NCI-H1105 treated with DMSO at 0.1 percent for 48 hours (cell line): ENCODE data around the gene WDR53.
"Not testable (repeated sequence)": the region's sequence is repeated elsewhere in the genome, so short reads cannot be mapped to it uniquely, and the experiment has no call there.

Source experiments
- DNase-seq: peaks from one replicate; lab custom pipeline; 2025; lab: John Stamatoyannopoulos, UW

Gene WDR53

DNA sequence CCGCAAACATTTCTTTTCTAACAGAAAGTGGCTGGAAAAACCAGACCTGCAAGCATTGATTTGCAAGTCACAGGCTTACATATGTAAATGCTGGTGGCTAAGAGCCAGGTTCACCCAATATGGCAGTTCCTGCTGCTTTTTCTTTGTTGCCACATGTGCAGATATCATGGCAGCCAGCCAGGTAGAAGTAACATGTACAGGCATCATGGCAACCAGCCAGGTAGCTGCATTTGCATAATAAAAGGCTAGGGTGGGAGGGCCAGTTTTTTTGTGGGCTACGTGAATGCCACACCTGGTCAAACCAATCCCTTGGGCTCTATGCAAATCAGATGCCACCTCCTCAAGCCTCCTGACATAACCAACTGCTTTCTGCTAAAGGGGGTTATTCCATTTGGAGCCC, 50.4 kb downstream of the WDR53 start:
- DNase-seq, result peak; percentile 98

DNA sequence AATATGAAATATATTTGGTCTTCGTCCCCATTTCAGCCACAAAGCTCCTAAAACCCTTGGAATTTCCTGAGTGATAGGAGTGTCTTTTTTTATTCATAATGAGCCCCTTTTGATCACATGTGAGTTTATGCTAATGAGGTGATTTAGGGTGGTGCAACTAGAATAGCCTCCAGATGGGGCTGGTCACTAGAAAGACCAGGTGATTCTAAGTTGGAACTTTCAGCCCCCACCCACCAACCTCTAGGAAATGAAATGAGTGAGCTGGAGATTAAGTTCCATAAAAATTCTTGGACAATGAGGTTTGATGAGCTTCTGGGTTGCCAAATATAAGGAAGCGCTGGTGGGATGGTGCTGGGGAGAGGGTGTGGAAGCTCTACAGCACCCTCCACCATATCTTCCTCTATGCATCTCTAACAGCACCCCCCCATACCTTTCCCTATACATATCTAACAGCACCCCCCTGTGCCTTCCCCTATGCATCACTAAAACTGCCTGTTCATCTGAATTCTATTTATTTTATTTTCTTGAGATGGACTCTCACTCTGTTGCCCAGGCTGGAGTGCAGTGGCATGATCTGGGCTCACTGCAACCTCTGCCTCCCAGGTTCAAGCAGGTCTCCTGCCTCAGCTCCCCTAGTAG, 51.1 kb downstream of the WDR53 start:
- no peak for DNase-seq

DNA sequence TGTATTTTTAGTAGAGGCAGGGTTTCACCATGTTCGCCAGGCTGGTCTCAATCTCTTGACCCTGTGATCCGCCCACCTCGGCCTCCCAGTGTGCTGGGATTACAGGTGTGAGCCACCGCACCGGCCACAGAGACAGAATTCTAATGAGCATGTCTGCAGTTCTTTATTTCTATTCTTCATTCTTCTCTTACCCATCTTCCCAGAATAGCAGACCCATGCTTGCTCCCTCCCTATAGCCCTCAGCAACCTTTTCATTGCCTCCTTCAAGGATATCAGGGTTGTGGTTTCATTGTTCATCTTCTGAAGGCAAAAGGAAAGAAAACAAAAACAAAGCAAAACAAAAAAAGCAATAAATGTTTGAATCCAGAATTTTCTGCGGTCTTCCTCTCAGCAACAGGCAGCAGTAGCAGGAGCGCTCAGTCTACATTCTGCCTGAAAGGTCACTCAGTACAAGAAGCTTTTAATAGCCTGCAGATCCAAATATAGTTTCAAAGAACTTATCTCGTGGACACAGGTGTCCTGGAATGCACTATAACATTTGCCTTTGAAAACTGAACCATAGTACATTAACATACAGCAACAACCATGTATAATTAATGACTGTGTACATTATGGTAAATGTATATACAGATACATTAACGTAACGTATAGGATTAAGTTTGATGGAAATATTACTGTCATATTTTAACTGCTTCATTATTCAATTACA, 53.3 kb downstream of the WDR53 start, which contains the start of gene SMCO1:
TSS of gene SMCO1 (minus strand) at position 434 of the 709 bp plus-strand sequence. CDS start at position 297, 137 bp downstream.
- DNase-seq, result no peak

DNA sequence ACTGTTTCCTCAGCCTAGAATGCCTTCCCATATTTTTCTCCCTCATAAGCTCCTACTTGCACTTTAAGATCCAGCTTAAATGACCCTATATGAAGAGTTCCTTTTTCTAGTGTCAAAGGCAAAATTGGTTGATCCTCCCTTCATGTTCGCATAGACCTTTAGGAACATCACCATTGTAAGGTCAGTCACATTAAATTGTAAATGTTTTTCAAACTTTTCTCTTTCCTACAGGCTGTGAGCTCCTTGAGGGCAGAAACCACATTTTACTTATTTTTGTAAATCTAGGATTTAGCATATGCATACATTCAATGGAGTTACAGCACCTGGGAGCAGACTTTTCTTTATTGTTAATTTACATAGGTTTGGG, 54.0 kb downstream of the WDR53 start:
- no peak for DNase-seq

DNA sequence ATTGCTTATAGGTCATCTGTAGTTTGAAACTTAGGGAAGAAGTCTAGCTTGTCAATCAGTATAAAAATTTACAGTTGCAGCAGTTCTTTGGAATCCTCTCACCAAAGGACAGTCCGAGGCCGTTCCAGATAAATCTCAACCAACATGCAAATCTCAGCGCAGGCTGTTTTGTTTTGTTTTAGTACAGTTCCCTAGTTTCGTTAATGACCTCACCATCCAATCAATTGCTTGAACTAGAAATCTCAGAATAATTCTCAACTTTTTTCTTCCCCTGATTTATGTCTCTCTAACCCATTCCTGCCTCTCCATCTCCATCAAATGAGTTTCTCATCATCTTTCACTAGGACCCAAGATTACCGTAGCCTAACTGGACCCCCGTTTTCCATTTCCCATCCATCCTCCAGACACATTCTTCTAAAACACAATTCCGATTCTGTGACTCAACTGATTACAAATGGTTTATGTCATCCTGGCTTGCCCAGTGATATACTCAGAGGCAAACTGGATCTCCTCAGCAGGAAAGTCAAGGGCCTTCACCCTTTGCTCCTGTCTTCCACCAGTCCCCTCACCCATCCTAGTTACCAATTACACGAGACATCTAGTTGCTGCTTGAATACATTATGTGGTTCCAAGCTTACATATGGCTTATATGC, 54.5 kb downstream of the WDR53 start:
- no peak for DNase-seq

DNA sequence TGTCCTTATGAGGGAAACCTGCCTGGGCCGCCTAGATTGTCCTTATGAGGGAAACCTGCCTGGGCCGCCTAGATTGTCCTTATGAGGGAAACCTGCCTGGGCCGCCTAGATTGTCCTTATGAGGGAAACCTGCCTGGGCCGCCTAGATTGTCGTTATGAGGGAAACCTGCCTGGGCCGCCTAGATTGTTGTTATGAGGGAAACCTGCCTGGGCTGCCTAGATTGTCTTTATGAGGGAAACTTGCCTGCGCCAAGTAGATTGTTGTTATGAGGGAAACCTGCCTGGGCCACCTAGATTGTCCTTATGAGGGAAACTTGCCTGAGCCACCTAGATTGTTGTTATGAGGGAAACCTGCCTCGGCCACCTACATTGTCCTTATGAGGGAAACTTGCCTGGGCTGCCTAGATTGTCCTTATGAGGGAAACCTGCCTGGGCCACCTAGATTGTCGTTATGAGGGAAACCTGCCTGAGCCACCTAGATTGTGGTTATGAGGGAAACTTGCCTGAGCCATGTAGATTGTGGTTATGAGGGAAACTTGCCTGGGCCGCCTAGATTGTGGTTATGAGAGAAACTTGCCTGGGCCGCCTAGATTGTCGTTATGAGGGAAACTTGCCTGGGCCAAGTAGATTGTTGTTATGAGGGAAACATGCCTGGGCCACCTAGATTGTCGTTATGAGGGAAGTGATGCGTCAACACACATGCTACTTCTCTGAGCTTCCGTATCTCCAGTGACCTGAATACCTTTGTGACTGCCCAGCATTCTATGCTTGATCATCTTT, 56.5 kb downstream of the WDR53 start:
- DNase-seq, result not testable (repeated sequence)

DNA sequence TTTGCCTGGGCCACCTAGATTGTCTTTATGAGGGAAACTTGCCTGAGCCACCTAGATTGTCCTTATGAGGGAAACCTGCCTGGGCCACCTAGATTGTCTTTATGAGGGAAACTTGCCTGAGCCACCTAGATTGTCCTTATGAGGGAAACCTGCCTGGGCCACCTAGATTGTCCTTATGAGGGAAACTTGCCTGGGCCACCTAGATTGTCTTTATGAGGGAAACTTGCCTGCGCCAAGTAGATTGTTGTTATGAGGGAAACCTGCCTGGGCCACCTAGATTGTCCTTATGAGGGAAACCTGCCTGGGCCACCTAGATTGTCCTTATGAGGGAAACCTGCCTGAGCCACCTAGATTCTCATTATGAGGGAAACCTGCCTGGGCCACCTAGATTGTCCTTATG, 57.2 kb downstream of the WDR53 start:
- DNase-seq, result not testable (repeated sequence)

DNA sequence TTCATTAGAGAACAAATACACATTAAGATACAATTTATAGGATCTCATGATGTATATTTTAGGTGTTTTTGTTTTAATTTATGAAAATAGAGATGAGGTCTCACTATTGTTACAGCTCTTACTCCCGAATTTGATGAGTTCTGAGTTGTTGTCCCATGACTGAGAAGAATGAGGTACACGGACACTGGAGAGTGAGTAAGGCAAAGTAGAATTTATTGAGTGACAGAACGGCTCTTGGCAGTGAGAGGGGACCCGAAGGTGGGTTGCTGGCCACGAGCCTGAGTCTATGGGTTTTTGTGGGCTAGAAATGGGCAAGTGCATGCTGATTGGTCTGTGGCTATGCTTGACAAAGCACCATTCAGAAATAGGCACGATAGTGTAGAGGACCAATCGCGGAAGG, 61.7 kb downstream of the WDR53 start:
- no peak for DNase-seq

DNA sequence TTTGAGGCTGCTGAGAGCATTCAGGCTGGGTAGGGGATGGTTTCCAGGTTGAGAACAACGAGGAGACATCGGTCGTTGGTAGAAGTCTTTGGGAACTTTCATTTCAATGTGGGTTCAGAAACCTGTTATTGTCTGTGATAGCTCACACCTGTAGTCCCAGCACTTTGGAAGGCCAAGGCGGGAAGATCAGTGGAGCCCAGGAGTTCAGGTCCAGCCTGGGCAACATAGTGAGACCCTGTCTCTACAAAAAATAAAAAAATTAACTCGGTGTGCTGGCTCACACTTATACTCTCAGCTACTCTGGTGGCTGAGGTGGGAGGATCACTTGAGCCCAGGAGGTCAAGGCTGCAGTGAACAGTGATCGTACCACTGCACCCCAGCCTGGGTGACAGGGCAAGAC, 63.8 kb downstream of the WDR53 start:
- DNase-seq, result no peak
